Measurements from ENCODE around the gene FAM219B. TPM values are rescaled to one million over a fixed set of nuclear protein-coding genes. Genes with fewer than 3 reads are reported as not detected.
A peak's percentile ranks its signal among the peaks of the same experiment; 100 is the strongest.
"Not testable (repeated sequence)": the region's sequence is repeated elsewhere in the genome, so short reads cannot be mapped to it uniquely, and the experiment has no call there.

Gene FAM219B
- total RNA-seq, 1 experiment from 2014 or later: 21.2 TPM

DNA sequence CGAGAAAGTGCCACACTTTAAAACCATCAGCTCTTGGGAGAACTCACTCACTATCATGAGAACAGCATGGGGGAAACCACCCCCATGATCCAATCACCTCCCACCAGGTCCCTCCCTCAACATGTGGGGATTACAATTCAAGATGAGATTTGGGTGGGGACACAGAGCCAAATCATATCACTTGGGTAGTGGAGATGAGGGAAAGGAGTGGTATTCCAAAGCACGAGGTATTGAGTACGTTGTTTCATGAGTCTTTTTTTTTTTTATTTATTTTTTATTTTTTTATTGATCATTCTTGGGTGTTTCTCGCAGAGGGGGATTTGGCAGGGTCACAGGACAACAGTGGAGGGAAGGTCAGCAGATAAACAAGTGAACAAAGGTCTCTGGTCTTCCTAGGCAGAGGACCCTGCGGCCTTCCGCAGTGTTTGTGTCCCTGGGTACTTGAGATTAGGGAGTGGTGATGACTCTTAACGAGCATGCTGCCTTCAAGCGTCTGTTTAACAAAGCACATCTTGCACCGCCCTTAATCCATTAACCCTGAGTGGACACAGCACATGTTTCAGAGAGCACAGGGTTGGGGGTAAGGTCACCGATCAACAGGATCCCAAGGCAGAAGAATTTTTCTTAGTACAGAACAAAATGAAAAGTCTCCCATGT lies 19.0 kb downstream of the FAM219B start:
- in situ Hi-C loops (cut with HindIII; ENCODE audit: low pct_unique_long_range_greater_than_20kb, low sequenced_read_pairs); DNase-seq (ENCODE audit: low read depth): not testable (repeated sequence)

DNA sequence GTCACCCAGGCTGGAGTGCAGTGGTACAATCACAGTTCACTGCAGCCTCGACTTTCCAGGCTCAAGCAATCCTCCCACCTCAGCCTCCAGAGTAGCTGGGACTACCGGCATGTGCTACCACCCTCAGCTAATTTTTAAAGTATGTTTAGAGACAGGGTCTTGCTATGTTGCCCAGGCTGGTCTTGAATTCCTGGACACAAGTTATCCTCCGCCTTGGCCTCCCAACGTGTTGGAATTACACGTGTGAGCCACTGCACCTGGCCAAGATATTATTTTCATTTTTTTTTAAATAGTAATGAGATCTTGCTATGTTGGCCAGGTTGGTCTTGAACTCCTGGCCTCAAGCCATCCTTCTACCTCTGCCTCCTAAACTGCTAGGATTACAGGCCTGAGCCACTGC lies 21.2 kb downstream of the FAM219B start:
- in situ Hi-C loops (cut with HindIII; ENCODE audit: low pct_unique_long_range_greater_than_20kb, low sequenced_read_pairs): no loop called here
- DNase-seq (ENCODE audit: low read depth): no peak

DNA sequence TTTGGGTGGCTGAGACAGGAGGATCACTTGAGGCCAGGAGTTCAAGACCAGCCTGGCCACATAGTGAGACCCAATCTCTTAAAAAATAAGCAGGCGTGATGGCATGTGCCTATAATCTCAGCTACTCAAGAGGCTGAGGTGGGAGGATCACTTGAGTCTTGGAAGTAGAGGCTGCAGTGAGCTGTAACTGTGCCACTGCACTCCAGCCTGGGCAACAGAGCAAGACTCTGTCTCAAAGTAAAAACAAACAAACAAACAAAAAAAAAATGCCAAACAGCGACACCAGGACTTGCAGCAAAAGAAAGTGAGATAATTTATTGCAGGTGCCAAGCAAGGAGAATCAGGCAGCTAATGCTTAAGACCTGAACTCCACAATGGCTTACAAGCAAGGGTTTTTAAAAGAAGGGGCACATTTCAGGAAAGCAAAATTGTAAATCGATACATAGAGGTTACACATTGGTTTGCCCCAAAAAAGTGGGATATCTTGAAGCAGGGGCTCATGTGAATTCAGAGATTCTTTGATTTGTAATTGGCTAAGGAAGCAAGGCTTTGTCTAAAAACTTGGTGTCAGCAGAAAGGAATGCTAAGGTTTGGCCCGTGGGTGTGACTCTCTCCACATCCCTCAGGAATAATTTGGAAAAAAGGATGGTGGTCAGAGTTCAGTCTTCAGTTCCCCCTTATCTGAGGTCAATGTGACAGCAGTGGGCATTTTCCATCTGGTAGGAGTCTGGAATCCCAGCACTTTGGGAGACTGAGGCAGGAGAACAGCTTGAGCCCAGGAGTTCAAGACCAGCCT lies 22.0 kb downstream of the FAM219B start:
- in situ Hi-C loops (cut with HindIII; ENCODE audit: low pct_unique_long_range_greater_than_20kb, low sequenced_read_pairs): no loop called here
- DNase-seq (ENCODE audit: low read depth): no peak

DNA sequence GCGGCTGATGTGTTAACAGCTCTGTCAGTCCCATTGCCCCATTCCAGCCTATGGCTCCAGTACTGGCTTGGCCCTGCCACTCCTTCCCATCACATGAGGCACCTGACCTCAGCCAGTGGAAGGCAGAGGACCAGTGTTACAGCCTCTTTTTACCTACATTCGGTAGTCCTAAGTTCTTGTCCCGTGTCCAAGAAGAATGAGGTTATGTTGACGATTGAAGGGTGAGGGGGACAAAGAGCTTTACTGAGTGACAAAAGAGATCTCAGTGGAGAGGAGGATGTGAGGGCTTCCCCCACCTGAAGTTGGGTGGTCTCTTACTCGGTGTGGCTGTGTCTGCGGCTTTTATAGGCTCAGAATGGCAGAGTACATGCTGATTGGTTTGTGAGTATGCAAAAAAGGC lies 24.1 kb downstream of the FAM219B start:
- in situ Hi-C loops (cut with HindIII; ENCODE audit: low pct_unique_long_range_greater_than_20kb, low sequenced_read_pairs): no loop called here
- no peak for DNase-seq (ENCODE audit: low read depth)

DNA sequence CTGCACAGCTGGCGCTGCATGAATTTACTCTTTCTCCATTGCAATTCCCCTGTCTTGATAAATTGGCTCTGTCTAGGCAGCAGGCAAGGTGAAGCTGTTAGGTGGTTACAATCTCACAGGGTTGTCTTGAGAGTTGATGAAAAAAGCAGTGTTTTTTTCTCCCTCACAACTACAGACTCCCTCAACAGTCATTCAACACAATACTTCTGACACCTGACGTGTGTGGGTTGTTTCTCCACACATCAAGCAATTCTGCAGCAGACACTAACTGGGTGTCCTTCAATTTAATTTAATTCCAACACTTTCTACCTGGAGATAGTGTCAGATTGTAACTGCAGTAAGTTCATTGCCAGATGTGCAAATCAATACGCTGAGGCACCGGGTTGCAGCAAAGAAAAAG lies 28.4 kb downstream of the FAM219B start:
- no peak for DNase-seq (ENCODE audit: low read depth)

DNA sequence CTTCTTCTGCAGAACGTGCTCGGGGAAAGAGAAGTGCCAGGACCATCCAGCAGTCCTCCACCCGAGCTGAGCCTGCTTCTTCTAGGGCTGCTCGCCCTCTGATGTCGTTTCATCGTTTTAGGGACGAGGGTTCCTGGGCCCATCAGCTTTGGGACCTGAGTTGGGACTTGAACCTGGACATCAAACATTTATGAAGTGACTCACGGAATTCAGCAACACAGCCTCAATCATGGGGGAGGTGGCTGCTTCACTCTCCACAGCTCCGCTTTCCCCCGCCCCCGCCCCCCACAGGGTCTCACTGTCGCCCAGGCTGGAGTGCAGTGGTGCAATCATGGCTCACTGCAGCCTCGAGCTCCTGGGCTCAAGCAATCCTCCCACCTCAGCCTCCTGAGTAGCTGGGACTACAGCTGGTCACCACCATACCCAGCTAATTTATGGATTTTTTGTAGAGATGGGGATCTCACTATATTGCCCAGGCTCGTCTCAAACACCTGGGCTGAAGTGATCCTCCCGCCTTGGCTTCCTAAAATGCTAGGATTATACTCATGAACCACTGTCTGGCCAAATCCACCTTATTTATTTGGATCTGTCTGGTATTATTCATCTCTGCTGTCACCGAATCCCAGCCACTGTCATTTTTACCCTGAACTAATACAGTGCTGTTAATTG lies 32.8 kb downstream of the FAM219B start:
- in situ Hi-C loops (cut with HindIII; ENCODE audit: low pct_unique_long_range_greater_than_20kb, low sequenced_read_pairs): no loop called here
- no peak for DNase-seq (ENCODE audit: low read depth)

More for the DNA sequence above, 28.4 kb downstream of the FAM219B start:
- in situ Hi-C loops (cut with HindIII; ENCODE audit: low pct_unique_long_range_greater_than_20kb, low sequenced_read_pairs): no loop called here

DNA sequence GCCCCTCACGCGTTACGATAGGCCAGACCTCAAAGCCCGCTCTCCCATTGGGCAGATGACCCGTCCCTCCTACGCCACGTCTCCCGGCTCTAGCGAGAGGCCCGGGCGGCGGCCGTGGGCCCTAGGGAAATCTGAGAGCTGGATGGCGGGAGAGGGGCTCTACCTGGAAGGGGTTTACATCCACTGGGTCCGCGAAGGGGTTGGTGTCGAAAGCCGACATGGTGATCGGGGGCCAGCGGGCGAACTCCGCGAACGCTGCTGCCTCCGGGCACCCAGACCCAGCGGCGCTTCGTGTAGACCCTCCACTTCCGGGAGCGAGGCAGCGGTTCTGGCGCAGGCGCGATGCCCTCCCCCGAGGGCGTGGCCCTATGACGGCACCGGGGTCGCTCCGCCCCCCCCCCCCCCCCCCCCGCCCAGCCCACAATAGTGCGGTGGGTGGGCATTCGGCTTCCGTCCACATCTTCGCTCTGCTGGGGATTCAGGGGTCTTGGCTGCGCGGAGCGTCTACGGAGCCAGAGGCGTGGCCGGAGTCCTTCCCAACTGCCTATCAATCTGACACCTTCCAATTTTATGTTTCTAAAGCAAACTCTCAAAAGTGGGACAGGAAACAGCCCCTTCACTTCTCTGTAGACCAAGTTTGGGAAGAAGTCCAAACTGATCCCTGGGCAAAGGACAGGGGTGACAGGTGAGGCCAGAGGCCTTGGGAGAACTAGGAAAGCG lies 33.5 kb downstream of the FAM219B start, which contains the start of gene SCAMP2:
SCAMP2 (minus strand) TSS at position 330 of the 720 bp plus-strand sequence; CDS start at position 220, 110 bp downstream.
- in situ Hi-C loops (cut with HindIII; ENCODE audit: low pct_unique_long_range_greater_than_20kb, low sequenced_read_pairs): no loop called here
- peak; percentile 94 for DNase-seq (ENCODE audit: low read depth)

DNA sequence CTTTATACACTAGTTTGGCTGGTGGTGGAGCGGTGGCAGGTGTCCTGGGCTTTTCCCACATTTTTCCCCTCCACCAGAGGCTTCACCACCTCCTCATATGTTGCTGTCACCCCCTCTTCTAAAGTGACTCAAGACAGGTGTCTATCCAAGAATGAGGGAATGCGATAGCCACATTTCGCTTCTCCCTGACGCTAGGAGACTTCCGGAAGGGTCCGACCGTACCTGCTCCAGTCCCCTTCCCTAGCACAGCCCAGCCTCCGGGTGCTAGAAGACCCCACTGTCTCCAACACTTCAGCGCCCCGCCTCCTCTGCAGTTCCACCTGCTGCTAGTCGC lies 34.0 kb downstream of the FAM219B start:
- in situ Hi-C loops (cut with HindIII; ENCODE audit: low pct_unique_long_range_greater_than_20kb, low sequenced_read_pairs): no loop called here
- DNase-seq (ENCODE audit: low read depth): no peak

DNA sequence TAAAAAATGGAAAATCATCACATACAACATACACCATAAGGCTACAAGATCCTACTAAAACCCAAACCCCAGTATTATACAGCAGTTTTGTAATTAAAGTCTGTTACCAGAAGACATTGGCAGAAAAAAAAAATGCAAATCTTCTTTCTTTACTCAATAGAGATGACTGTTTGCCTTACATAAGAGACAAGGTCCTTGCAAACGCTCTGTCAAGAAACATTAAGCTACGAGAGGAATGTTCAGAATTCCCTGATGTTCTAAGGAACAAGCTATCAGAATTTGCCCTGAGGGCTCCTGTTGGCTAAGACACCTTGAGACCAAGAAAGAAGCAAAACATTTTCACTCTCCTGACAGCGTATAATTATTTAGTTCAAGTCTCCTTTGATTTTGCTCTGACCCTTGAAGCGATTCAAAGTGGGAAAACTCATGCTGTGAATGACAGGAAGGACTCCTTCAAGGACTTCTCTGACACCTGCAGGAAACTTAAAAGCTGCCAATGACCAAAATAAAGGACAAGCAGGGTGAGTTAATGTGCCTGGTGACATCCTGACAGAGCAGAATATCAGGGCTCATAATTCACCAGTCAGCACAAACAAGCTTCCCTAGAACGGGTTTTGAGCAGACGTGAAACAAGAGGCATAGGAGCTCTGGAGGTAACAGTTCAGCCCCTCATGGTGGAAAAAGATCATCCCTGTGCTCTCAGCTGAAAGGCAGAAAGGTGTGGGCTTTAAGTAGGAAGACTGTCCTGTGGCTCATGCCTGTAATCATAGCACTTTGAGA lies 36.0 kb downstream of the FAM219B start:
- no peak for DNase-seq (ENCODE audit: low read depth)
- in situ Hi-C loops (cut with HindIII; ENCODE audit: low pct_unique_long_range_greater_than_20kb, low sequenced_read_pairs): no loop called here

DNA sequence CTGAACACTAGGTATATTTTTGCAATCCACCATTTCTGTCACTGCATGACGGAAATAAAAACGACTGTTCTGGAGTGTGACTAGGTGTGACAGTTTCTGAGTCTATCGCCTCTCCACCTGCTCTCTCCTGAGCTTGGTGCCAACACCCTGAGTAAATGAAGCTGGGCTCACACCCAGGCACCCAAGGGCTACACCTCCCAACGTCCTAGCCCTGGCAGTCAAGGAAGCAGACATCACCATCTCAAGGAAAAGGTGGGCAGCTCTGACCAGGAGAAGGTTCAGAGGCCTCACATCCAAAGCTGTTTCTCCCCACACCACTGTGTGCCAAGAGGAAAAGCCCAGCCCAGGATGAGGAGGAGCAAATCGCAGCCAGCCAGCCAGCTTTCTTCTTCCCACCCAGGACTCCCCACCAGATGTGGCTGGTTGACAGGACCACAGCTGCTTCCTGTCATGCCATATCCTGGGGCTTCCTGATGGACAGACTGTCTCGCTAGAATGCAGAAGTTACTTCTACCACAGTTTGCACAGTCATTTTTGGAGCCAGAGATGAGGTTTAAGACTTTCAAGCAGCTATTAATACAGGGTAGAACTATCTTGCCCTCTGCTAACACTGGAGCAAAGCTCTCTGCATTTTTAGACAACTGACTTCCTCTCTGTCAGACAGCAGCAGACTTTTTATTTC lies 36.8 kb downstream of the FAM219B start:
- in situ Hi-C loops (cut with HindIII; ENCODE audit: low pct_unique_long_range_greater_than_20kb, low sequenced_read_pairs): no loop called here
- DNase-seq (ENCODE audit: low read depth): no peak

DNA sequence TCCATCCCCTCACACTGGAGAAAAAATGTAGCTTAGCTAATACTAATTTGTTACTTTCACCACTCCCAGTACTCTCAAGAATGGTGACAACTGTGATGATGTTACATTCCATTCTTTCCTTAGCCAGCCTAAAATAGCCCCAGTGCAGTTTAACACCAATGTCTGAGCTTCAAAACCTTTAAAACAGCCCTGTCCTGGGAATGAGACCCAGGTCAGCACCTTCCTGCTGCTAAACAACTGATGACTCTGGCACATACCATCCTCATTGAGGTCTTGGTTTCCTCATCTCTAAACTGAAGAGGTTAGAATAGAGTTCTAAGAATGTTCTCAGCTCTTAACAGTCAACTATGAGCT lies 37.3 kb downstream of the FAM219B start:
- in situ Hi-C loops (cut with HindIII; ENCODE audit: low pct_unique_long_range_greater_than_20kb, low sequenced_read_pairs): no loop called here

DNA sequence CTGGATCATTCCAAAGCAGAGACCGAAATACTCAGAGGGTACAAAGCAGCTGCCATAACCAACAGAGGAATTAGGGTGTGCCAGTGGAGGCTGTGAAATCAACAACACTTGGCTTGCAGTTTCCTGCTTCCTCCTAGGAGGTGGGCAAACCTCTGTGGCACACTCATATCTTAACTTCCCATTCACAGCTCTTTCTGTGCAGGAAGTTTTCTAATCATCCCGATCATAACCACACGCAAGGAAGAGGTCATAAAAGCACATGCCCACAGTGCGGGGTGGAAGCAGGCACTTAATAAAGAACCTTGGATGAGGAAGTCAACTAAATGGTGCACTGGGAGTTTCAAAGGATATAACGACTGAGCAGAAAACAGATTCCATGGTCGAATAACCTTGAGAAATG lies 38.6 kb downstream of the FAM219B start:
- in situ Hi-C loops (cut with HindIII; ENCODE audit: low pct_unique_long_range_greater_than_20kb, low sequenced_read_pairs): no loop called here
- DNase-seq (ENCODE audit: low read depth): no peak

More for the DNA sequence above, 37.3 kb downstream of the FAM219B start:
- no peak for DNase-seq (ENCODE audit: low read depth)

DNA sequence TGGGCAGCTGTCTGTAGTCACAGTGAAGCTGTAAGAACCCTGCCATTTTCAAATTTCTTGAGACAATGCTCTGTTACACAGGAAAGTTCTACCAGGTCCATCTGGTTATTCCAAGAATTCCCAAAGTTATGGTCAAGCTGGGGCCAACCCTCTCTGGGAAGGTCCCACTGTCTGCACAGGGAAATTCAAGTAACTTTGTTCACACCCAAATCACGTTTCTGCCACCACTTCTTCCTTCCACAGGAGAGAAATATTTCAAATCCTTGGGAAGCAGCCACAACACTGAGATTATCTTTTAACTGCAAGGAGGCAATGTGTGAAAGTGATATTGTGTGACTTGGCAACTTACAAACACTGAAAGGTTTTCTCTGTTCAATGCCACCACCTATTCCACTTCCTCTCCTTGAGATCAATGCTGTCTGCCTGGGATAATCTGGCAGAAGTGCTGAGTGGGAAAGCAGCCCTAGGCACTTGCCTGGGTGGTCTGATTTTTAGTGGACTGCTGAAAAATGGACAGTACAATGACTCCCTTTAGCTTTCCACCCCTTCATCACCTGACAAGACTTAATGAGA lies 39.1 kb downstream of the FAM219B start:
- DNase-seq (ENCODE audit: low read depth): no peak
- in situ Hi-C loops (cut with HindIII; ENCODE audit: low pct_unique_long_range_greater_than_20kb, low sequenced_read_pairs): no loop called here

DNA sequence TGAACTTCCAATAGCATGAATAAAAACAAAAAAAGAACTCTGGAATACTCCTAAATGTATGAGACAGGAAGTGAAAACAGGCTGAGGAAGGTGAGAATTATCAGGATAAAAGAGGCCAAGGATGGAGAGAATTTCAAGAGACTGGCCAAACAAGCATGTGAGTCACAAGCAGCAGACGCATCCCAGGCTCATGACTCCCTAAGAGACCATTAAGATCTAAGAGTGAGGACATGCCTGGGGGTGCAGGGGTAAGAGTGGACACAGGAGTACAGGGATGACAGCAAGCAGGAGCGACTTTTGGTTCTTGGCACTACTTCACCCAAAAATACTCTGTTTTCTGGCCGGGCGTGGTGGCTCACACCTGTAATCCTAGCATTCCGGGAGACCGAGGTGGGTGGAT lies 40.6 kb downstream of the FAM219B start:
- DNase-seq (ENCODE audit: low read depth): peak; percentile 55
- in situ Hi-C loops (cut with HindIII; ENCODE audit: low pct_unique_long_range_greater_than_20kb, low sequenced_read_pairs): no loop called here

DNA sequence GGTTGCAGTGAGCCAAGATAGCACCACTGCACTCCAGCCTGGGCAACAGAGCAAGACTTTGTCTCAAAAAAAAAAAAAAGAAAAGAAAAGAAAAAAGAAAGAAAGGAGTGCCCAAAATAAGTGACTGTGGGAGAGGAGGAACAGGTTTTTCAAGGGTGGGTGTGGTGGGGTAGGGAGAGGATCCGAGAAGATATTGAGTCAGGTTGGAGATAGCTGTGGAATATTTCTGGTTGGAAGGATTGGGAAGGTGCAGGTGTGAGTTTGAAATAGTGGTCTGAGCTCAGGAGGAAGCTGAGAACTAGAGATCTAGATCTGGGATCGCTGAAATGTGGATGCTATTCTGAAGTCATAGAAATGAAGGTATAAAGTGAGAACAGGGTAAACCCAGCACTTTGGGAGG lies 41.3 kb downstream of the FAM219B start:
- in situ Hi-C loops (cut with HindIII; ENCODE audit: low pct_unique_long_range_greater_than_20kb, low sequenced_read_pairs): no loop called here
- DNase-seq (ENCODE audit: low read depth): no peak

DNA sequence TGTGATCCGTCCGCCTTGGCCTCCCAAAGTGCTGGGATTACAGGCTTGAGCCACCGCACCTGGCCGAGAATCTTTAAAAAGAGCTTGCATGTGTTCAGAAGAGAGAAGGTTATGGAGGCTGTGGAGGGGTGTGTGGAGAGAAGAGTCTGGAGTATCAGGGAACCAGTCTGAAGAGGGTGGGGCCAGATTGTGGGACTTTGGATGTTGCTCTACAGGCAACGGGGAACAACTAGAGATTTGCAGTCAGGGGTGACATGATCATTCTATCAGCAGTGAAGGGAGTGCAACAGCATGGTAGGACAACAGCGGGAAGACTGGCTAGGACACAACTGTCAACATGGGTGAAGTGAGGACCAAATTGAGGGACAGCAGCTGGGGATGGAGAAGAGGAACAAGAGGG lies 42.4 kb downstream of the FAM219B start:
- no peak for DNase-seq (ENCODE audit: low read depth)

More for the DNA sequence above, 42.4 kb downstream of the FAM219B start:
- in situ Hi-C loops (cut with HindIII; ENCODE audit: low pct_unique_long_range_greater_than_20kb, low sequenced_read_pairs): no loop called here

Measured in Caki2 (cell line).